LNCAP (cell line): ENCODE measurements around the gene CDC42SE1.

Source experiments
- TF ChIP-seq, protein P1 (sequence below): fragments of 450-650 bp; IDR thresholded peaks from 2 replicates; pipeline ENCODE4 v1.5.1; 2017; ENCODE audit warnings: mild to moderate bottlenecking

The CDC42SE1 gene

DNA sequence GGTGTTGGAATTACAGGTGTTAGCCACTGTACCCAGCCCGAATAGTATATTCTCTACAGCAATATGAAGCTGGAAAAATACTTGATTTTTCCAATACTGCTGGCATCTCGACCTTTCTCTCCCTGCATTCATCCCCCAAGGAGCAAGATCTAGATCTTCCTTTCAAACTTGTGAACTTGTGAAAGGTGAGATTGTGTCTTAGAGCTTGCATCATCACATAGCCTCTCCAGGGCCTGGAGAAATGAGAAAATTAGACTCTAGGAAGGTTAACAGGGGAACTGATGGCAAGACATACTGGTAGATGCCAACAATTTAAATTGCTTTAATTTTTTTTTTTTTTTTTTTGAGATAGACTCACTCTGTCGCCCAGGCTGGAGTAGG lies 49.1 kb downstream of the CDC42SE1 start:
- TF ChIP-seq, protein P1, sequence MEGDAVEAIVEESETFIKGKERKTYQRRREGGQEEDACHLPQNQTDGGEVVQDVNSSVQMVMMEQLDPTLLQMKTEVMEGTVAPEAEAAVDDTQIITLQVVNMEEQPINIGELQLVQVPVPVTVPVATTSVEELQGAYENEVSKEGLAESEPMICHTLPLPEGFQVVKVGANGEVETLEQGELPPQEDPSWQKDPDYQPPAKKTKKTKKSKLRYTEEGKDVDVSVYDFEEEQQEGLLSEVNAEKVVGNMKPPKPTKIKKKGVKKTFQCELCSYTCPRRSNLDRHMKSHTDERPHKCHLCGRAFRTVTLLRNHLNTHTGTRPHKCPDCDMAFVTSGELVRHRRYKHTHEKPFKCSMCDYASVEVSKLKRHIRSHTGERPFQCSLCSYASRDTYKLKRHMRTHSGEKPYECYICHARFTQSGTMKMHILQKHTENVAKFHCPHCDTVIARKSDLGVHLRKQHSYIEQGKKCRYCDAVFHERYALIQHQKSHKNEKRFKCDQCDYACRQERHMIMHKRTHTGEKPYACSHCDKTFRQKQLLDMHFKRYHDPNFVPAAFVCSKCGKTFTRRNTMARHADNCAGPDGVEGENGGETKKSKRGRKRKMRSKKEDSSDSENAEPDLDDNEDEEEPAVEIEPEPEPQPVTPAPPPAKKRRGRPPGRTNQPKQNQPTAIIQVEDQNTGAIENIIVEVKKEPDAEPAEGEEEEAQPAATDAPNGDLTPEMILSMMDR, result no peak

DNA sequence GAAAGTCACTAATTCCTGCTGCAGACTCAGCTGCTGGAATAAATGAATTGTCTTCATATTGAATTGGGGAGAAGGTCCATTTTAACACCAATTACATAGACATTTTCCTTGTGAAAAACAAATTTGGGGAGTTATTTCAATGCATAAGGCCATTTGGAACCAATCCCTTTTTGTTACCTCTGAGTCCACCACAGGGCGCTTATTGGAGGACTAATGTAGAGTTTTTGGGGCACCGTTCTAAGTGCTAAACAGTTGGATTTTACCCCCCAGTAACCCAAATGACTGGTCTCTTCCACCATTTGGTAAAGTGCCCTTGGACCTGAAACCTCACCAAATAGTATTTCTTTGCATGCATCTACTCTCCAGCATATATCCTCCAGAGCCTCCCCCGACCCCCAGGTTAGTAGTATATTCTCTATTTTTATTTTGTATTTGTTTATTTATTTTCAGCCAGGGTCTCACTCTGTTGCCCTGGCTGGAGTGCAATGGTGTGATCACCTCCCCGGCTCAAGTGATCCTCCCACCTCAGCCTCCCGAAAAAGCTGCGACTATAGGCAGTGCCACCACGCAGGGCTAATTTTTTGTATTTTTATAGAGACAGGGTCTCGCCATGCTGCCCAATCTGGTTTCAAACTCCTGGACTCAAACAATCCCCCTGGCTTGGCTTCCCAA lies 49.6 kb downstream of the CDC42SE1 start:
- TF ChIP-seq, protein P1, result no peak

DNA sequence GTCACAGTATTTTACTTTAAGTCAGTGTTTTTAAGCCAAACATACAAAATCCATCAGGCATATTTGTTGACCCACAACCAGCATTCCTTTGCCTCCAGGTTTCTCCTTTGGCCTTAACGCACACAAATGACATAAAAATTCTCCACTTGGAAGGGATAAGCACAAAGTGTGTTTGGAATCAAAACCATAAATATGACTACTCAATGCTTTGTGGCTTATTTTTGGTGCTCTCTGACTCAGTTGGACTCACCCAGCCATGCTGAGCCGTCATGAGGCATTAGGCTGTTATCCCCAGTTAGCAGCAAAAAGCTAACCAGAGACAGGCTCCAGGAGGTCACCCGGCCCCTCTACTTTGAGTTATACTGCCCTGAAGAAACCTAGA lies 50.2 kb downstream of the CDC42SE1 start:
- TF ChIP-seq, protein P1, result no peak

DNA sequence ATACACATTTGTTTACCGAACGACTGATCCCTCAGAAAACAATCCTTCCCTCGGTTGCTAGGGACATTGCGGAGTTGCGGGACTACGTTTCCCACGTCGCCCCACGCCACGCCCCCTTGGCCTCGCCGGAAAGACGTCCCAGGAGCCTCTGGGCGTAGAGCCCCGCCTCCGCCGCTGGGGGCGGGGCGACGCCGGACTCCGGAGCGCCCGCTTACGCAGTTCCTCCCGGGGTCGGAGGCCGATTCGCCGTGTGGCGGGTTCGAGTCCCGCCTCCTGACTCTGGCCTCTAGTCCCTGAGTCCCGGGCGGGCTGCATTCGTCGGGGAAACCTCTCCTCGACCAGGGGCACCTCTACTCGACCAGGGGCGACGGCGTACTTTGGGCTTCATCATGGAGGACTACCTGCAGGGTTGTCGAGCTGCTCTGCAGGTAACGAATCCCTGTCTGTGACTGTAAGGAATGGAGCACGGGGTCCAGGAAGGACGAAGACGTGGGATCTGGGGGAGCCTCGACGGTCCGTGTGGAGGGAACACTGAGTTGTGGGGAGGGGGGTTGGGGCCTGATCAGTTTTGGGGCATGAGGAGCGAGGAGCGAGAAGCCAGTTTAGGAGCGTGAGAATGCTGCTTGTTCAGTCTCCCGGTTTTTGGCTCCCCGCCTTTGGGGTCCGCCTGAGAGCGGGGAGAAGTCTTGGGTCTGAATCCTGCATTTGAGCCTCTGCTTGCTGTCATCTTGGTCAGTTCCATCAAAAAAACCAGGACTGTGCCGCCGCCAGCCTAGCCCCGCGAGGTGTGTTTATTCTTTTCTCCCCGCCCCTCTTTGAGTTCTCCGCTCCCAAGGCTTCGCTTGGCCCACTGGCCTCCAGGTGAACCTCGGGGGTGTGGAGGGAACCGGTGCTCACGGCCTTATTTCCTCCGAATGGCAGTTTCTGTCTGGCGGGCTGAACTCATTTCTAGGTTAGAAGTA lies 50.9 kb downstream of the CDC42SE1 start, which contains the start of gene PRUNE1:
PRUNE1 (plus strand) TSS at position 206 of the 962 bp plus-strand sequence; CDS start at position 390, 184 bp downstream.
- TF ChIP-seq, protein P1, result no peak

DNA sequence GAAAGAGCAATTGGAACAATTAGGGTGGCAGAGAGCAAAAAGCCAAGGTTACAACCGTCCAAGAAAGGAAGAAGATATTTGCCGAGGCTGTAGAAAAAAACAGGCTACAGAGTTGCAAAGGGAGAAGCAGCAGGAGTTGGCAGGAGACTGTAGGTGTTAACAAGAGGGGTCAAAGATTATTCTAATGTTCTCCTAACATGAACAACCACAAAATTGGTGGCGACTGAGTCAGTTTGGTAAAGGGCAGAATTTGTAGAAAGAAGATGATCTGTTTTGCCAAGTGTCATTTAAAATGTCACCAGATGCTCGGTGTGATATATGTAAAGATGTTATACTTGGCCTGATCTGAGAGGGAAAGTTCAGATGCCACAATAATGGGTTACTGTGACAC lies 51.6 kb downstream of the CDC42SE1 start:
- TF ChIP-seq, protein P1, result no peak

DNA sequence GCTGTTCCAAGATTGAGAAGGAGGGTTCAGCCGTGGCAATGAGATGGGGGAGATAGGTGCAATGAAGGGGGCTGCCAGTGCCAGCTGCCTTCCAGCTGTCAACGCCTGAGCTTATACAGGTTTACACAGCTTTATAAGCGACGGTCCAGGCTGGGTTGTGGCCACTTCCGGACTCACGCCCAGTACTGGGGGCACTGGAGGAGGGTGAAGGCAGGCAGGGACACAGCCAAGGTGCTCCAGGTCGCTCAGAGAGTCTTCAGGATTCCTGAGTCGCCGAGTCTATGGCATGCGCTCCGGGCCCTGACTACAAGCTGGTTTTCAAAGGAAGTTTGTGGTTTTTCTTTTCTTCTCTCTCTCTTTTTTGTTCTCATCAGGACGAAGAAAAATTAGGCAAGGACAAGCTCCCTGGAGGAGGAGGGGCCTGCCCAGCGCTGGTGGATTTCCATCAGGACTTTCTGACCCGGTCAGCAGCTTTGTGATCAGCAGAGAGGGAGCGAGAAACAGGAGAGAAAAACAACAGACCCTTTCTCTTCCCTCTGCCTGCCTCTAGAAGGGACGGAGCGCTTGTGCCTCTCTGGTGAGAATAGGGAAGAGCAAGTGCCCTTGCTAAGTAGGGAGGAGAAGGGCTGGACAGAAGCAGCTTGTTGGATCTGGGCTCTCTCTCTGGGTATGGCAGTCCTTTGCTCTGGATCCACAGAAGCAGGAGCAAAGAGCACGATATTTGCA lies 52.9 kb downstream of the CDC42SE1 start, which contains the start of gene MINDY1:
MINDY1 (minus strand) TSS at position 576 of the 726 bp plus-strand sequence. CDS start 4,285 bp downstream, outside the sequence.
- TF ChIP-seq, protein P1, result peak; percentile 38

DNA sequence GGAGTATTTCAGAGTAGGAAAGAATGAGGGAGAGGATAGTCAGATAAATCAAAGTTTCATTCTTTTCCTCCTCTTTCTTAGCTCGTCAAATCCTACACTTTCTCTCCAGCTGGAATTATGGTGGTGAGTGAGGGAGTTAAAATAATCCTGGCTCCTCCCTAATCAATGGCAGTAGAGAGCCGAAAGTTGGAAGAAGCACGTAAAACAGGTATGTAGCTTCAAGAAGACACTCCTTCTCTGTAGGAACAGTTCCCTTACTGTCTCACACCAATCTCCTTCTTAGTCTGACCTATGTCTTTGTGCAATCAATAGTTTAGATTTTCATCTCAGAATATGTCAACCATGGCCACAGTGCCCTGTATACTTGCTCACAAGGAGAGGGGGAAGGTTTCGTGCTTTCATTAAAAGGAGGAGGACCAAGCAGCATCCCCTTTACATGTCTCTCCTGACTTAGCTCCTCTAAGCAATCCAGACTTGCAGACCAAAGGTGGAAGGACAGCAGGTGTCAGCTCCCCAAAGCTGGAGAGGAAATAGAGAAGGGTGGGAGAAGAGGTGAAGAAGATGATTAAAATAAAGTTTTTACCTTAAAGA lies 53.6 kb downstream of the CDC42SE1 start:
- TF ChIP-seq, protein P1, result no peak
